Measurements from ENCODE around the gene VPS18. TPM values are rescaled to one million over a fixed set of nuclear protein-coding genes. Genes with fewer than 3 reads are reported as not detected.

The VPS18 gene
- total RNA-seq, 1 donor from 2014 or later, result 33.5 TPM

- Mint-ChIP-seq H3K27ac (ENCODE audit: unreplicated experiment) (peak overlapping the region; percentile 91), H3K9me3 (ENCODE audit: unreplicated experiment) (peaks cover 2% of the 10 kb centered on the region), H3K4me1 (ENCODE audit: low read depth, unreplicated experiment) (peaks cover 42% of the 10 kb centered on the region), H3K27me3 (ENCODE audit: unreplicated experiment) (peaks cover 4% of the 10 kb centered on the region), H3K36me3 (ENCODE audit: unreplicated experiment) (no peaks in the 10 kb centered on the region), H3K4me3 (ENCODE audit: unreplicated experiment) (no peak overlapping the region)
- TF ChIP-seq CTCF (IDR thresholded peaks at IDR 0.05; ENCODE audit: partially characterized antibody, unreplicated experiment), result no peak
- no peak for DNase-seq
These were observed 17.4 kb downstream of the VPS18 start for GRCh38 chr15:40911693-40912092.

- DNase-seq, result no peak
- Mint-ChIP-seq H3K4me1 (ENCODE audit: low read depth, unreplicated experiment) (peaks cover 44% of the 10 kb centered on the region), H3K27ac (ENCODE audit: unreplicated experiment) (no peak overlapping the region), H3K27me3 (ENCODE audit: unreplicated experiment) (peaks cover 4% of the 10 kb centered on the region), H3K36me3 (ENCODE audit: unreplicated experiment) (no peaks in the 10 kb centered on the region), H3K4me3 (ENCODE audit: unreplicated experiment) (no peak overlapping the region), H3K9me3 (ENCODE audit: unreplicated experiment) (peaks cover 5% of the 10 kb centered on the region)
- TF ChIP-seq CTCF (IDR thresholded peaks at IDR 0.05; ENCODE audit: partially characterized antibody, unreplicated experiment), result no peak
These were observed 18.2 kb downstream of the VPS18 start for GRCh38 chr15:40912478-40912877.

GRCh38 chr15:40914013-40914412, 19.8 kb downstream of the VPS18 start:
- Mint-ChIP-seq H3K36me3 (ENCODE audit: unreplicated experiment) (no peaks in the 10 kb centered on the region), H3K27me3 (ENCODE audit: unreplicated experiment) (peaks cover 4% of the 10 kb centered on the region), H3K27ac (ENCODE audit: unreplicated experiment) (peak overlapping the region; percentile 15), H3K9me3 (ENCODE audit: unreplicated experiment) (peaks cover 5% of the 10 kb centered on the region), H3K4me1 (ENCODE audit: low read depth, unreplicated experiment) (peaks cover 46% of the 10 kb centered on the region), H3K4me3 (ENCODE audit: unreplicated experiment) (no peak overlapping the region)
- no peak for TF ChIP-seq CTCF (IDR thresholded peaks at IDR 0.05; ENCODE audit: partially characterized antibody, unreplicated experiment)
- no peak for DNase-seq

GRCh38 chr15:40914486-40914885, 20.2 kb downstream of the VPS18 start:
- no peaks in the 10 kb centered on the region for H3K36me3 Mint-ChIP-seq (ENCODE audit: unreplicated experiment)
- no peak for DNase-seq
- H3K4me3 Mint-ChIP-seq (ENCODE audit: unreplicated experiment), result no peak overlapping the region
- peaks cover 5% of the 10 kb centered on the region for H3K9me3 Mint-ChIP-seq (ENCODE audit: unreplicated experiment)
- peaks cover 41% of the 10 kb centered on the region for H3K4me1 Mint-ChIP-seq (ENCODE audit: low read depth, unreplicated experiment)
- TF ChIP-seq CTCF (IDR thresholded peaks at IDR 0.05; ENCODE audit: partially characterized antibody, unreplicated experiment), result no peak
- peaks cover 4% of the 10 kb centered on the region for H3K27me3 Mint-ChIP-seq (ENCODE audit: unreplicated experiment)
- H3K27ac Mint-ChIP-seq (ENCODE audit: unreplicated experiment), result no peak overlapping the region

DNA sequence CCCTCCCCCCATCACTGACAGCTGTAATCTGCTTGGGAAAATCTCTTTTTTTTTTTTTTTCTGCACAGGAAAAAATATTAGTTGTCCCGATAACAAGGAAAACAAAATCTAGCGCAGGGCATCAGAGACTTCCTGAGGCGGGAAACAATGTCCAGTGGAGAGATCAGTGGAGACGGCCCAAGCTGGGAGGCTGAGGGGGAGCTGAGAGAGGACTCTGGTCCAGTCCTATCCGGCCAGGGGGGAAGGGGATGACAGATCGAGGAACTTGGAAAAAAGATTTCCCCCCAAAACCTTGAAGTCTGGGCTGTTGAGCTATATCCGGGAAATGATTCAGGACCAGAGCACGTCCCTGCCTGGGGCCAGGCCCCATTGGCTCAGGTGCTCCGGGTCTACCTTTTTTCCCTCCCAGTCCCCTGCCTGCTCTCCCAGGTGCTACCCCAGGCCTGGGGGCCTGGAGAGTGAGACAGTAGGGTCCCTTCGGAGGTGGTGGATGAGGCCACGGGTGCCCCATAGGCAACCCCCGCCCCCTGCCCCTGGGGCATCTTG, 20.9 kb downstream of the VPS18 start:
- TF ChIP-seq CTCF (IDR thresholded peaks at IDR 0.05; ENCODE audit: partially characterized antibody, unreplicated experiment), result no peak
- Mint-ChIP-seq H3K36me3 (ENCODE audit: unreplicated experiment) (no peaks in the 10 kb centered on the region), H3K27me3 (ENCODE audit: unreplicated experiment) (peaks cover 9% of the 10 kb centered on the region), H3K4me1 (ENCODE audit: low read depth, unreplicated experiment) (peaks cover 34% of the 10 kb centered on the region), H3K4me3 (ENCODE audit: unreplicated experiment) (no peak overlapping the region), H3K27ac (ENCODE audit: unreplicated experiment) (no peak overlapping the region), H3K9me3 (ENCODE audit: unreplicated experiment) (peaks cover 5% of the 10 kb centered on the region)
- DNase-seq, result no peak
